ENCODE measurements around the gene SEMA3D.

DNA sequence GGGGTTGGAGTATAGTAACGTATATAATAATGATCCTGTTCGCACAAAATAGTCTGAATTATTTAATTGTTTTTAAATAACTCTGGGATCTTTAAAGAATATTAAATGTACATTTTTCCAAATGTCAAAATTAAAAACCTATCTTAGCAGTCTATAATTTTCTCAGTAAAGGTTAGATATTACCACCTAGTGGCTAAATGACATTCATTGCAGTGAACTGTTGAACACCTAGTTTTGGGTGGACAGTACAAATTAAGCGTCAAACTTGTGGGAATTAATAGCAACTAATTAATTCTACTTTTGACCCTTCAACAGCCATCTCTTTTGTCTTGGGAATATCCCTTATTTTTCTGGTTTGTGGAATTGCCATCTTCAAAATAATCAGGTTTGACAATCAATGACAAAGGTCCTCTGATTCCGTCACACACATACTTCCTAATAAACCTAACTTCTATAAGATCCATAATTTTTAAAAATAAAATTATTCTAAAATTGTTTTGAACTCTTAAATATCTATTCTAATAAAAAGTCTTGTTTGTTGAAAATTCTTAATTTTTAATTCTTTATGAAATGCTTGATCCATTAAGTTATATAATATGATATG, 165.7 kb downstream of the SEMA3D start:
- TF ChIP-seq, protein P1, sequence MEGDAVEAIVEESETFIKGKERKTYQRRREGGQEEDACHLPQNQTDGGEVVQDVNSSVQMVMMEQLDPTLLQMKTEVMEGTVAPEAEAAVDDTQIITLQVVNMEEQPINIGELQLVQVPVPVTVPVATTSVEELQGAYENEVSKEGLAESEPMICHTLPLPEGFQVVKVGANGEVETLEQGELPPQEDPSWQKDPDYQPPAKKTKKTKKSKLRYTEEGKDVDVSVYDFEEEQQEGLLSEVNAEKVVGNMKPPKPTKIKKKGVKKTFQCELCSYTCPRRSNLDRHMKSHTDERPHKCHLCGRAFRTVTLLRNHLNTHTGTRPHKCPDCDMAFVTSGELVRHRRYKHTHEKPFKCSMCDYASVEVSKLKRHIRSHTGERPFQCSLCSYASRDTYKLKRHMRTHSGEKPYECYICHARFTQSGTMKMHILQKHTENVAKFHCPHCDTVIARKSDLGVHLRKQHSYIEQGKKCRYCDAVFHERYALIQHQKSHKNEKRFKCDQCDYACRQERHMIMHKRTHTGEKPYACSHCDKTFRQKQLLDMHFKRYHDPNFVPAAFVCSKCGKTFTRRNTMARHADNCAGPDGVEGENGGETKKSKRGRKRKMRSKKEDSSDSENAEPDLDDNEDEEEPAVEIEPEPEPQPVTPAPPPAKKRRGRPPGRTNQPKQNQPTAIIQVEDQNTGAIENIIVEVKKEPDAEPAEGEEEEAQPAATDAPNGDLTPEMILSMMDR (IDR thresholded peaks at IDR 0.05), result peak; percentile 84
- TF ChIP-seq JUN (IDR thresholded peaks at IDR 0.05), result no peak
- no peak for TF ChIP-seq CBX2 (IDR thresholded peaks at IDR 0.05; ENCODE audit: borderline replicate concordance, low read depth)
- TF ChIP-seq MAX (IDR thresholded peaks at IDR 0.05), result no peak
